ENCODE results near the gene HBG1. TPM values are rescaled to one million over a fixed set of nuclear protein-coding genes. Genes with fewer than 3 reads are reported as not detected.

HBG1 gene
- total and polyA plus RNA-seq, 2 of the 4 experiments (the other 2 are of a cell fraction) = not detected

GRCh38 chr11:5223146-5223545, 26.5 kb downstream of the HBG1 start:
- Histone ChIP-seq H4K91ac (ENCODE audit: insufficient read depth, low read depth, low read length) (peak overlapping the region; percentile 47; the same call in 1 of the 2 replicates), H3K14ac (replicated peaks; ENCODE audit: low read depth, low read length) (no peak overlapping the region), H4K8ac (ENCODE audit: low read depth in 2 of 2, low read length in 2 of 2) (no peak overlapping the region), H3K4me3 (ENCODE audit: insufficient read depth, low read depth, low read length) (no peak overlapping the region), H3K27ac (ENCODE audit: insufficient read depth, low read length) (no peak overlapping the region), H3K36me3 (ENCODE audit: control insufficient read depth, insufficient read depth, low read length) (no peaks in the 10 kb centered on the region), H2BK120ac (ENCODE audit: low read depth, low read length) (peak overlapping the region; percentile 54; the same call in 1 of the 2 replicates), H2AFZ (replicated peaks; ENCODE audit: low read length, poor library complexity) (no peak overlapping the region), H2BK15ac (ENCODE audit: low read depth, low read length) (no peak overlapping the region), H2BK5ac (ENCODE audit: low read depth, low read length, poor library complexity, severe bottlenecking) (peak overlapping the region; percentile 78), H2AK5ac (ENCODE audit: low read depth, low read length) (no peak overlapping the region), H2BK20ac (ENCODE audit: low read depth, low read length) (0 out of 2 replicates have a peak overlapping the region, but pooled peaks have one; percentile 14), H4K20me1 (ENCODE audit: insufficient read depth, low read length) (no peaks in the 10 kb centered on the region), H3K9me1 (ENCODE audit: insufficient read depth, low read length) (no peaks in the 10 kb centered on the region), H3K9me3 (ENCODE audit: control insufficient read depth, insufficient read depth, low read length) (no peaks in the 10 kb centered on the region), H3K4me1 (ENCODE audit: control insufficient read depth, insufficient read depth, low read length) (no peaks in the 10 kb centered on the region), H3K79me1 (ENCODE audit: low read depth in 1 of 2, low read length in 2 of 2) (no peaks in the 10 kb centered on the region), H3K9ac (ENCODE audit: low read depth, low read length) (no peak overlapping the region), H3K23ac (ENCODE audit: low read depth, low read length) (no peak overlapping the region), H4K5ac (ENCODE audit: low read depth, low read length) (no peak overlapping the region), H3K18ac (ENCODE audit: low read depth, low read length) (peak overlapping the region; percentile 12; the same call in 1 of the 2 replicates), H2AK9ac (replicated peaks; ENCODE audit: low read depth, low read length, poor library complexity) (no peak overlapping the region), H3K4me2 (ENCODE audit: low read depth, low read length) (no peak overlapping the region), H3K27me3 (ENCODE audit: control insufficient read depth, insufficient read depth, low read length) (no peaks in the 10 kb centered on the region), H3K56ac (ENCODE audit: extremely low read depth, insufficient read depth, low read length) (no peak overlapping the region), H3K4ac (ENCODE audit: low read depth, low read length) (no peak overlapping the region)
- ChIA-PET POLR2A (ENCODE audit: unreplicated experiment) (no interaction called here), CTCF (no interaction called here)
- in situ Hi-C loops (cut with MboI; ENCODE audit: low sequenced_read_pairs) = no loop called here
- intact Hi-C loops (cut with micrococcal nuclease) = no loop called here
- dilution Hi-C loops (cut with HindIII; ENCODE audit: low sequenced_read_pairs, unreplicated experiment) = no loop called here
- no peak for ATAC-seq (ENCODE audit: low read depth)
- DNase-seq = no peak
- WGBS, 2 experiments (ENCODE audit: extremely low coverage in 2 of 2, insufficient read length in 1 of 2) = no CpG with 5 or more reads among the region's 6 CpGs
- BruUV-seq (replicated peaks) = no TSS peak
- no peak for TF ChIP-seq USF2 (IDR thresholded peaks at IDR 0.05; ENCODE audit: low read depth, low read length)
- TF ChIP-seq SMC3 (IDR thresholded peaks at IDR 0.05; ENCODE audit: low read depth, low read length) = no peak
- no peak for TF ChIP-seq FOS (IDR thresholded peaks at IDR 0.05; ENCODE audit: low read depth, low read length)
- TF ChIP-seq RFX5 (IDR thresholded peaks at IDR 0.05; ENCODE audit: low read depth, low read length) = no peak
- TF ChIP-seq BHLHE40 (IDR thresholded peaks at IDR 0.05; ENCODE audit: low read depth, low read length) = no peak
